ENCODE measurements around the gene TNFRSF12A. TPM values are rescaled to one million over a fixed set of nuclear protein-coding genes. Genes with fewer than 3 reads are reported as not detected.

Gene TNFRSF12A
- total and polyA plus RNA-seq, 2 of the 13 experiments (the other 11 are each of a cell fraction or from before 2014, with no cell fraction given) = 61.9 to 66.0 TPM

- TF ChIP-seq ELK4 (CRISPR knock-in tag; IDR thresholded peaks at IDR 0.05; ENCODE audit: borderline replicate concordance) (no peak), SRSF9 (IDR thresholded peaks at IDR 0.05; ENCODE audit: borderline replicate concordance, insufficient read depth, low read depth, low read length, poor library complexity, severe bottlenecking) (no peak), SMARCE1 (IDR thresholded peaks at IDR 0.05; ENCODE audit: borderline replicate concordance) (no peak), HOXA5 (CRISPR knock-in tag; IDR thresholded peaks at IDR 0.05) (no peak), ZNF550 (CRISPR knock-in tag; IDR thresholded peaks at IDR 0.05; ENCODE audit: borderline replicate concordance) (no peak), RXRB (CRISPR knock-in tag; IDR thresholded peaks at IDR 0.05; ENCODE audit: borderline replicate concordance) (no peak; the same call in 1 of the 2 replicates), TBX3 (IDR thresholded peaks at IDR 0.05; ENCODE audit: borderline replicate concordance) (no peak), ZNF629 (CRISPR knock-in tag; conservative IDR thresholded peaks at IDR 0.05) (0 out of 2 replicates have a peak, but pooled peaks have one; percentile 13), NFE2 (CRISPR knock-in tag; IDR thresholded peaks at IDR 0.05) (no peak), THYN1 (CRISPR knock-in tag; IDR thresholded peaks at IDR 0.05; ENCODE audit: borderline replicate concordance, low read depth) (no peak), ZSCAN22 (CRISPR knock-in tag; IDR thresholded peaks at IDR 0.05) (no peak), ZSCAN20 (CRISPR knock-in tag; IDR thresholded peaks at IDR 0.05; ENCODE audit: borderline replicate concordance) (no peak), ZNF770 (CRISPR knock-in tag; IDR thresholded peaks at IDR 0.05) (peak; percentile 64), FOXC1 (CRISPR knock-in tag; IDR thresholded peaks at IDR 0.05; ENCODE audit: borderline replicate concordance) (no peak), SAFB2 (CRISPR knock-in tag; IDR thresholded peaks at IDR 0.05; ENCODE audit: borderline replicate concordance, low read depth) (no peak), ZBTB44 (CRISPR knock-in tag; IDR thresholded peaks at IDR 0.05) (no peak), TSC22D2 (CRISPR knock-in tag; IDR thresholded peaks at IDR 0.05; ENCODE audit: borderline replicate concordance) (no peak), SUZ12 (IDR thresholded peaks at IDR 0.05; ENCODE audit: low read depth, low read length) (no peak), ZBTB39 (CRISPR knock-in tag; IDR thresholded peaks at IDR 0.05) (no peak), FOXJ3 (CRISPR knock-in tag; IDR thresholded peaks at IDR 0.05; ENCODE audit: borderline replicate concordance) (no peak), ZNF296 (CRISPR knock-in tag; conservative IDR thresholded peaks at IDR 0.05) (no peak), ZNF362 (CRISPR knock-in tag; IDR thresholded peaks at IDR 0.05; ENCODE audit: borderline replicate concordance) (no peak), PITX1 (CRISPR knock-in tag; IDR thresholded peaks at IDR 0.05) (no peak)
These were observed 36.4 kb upstream of the TNFRSF12A start (continued) for GRCh38 chr16:2983706-2984136.

Data from HepG2 (cell line).